KOPT-K1 (cell line): Measurements from ENCODE around the gene RASSF5.
A peak's percentile ranks its signal among the peaks of the same experiment; 100 is the strongest.

Experiments used
- H3K27ac ChIP-seq: fragments of 200-600 bp; sonication (generic); 2 replicates; pipeline ENCODE4 v1.5.1; 2016; ENCODE audit warnings: antibody characterized with exemption, mild to moderate bottlenecking, low read depth, low read length; ENCODE audit not compliant: poor library complexity, severe bottlenecking
- H3K36me3 ChIP-seq: fragments of 200-600 bp; sonication (generic); 2 replicates; pipeline ENCODE4 v1.5.1; 2017; ENCODE audit warnings: antibody characterized with exemption, mild to moderate bottlenecking, low read length, moderate library complexity; ENCODE audit not compliant: insufficient read depth
- H3K9me3 ChIP-seq: fragments of 200-600 bp; sonication (generic); 2 replicates; pipeline ENCODE4 v1.5.1; 2017; ENCODE audit warnings: antibody characterized with exemption, low read length, mild to moderate bottlenecking; ENCODE audit not compliant: insufficient read depth, poor library complexity, severe bottlenecking

The RASSF5 gene

DNA sequence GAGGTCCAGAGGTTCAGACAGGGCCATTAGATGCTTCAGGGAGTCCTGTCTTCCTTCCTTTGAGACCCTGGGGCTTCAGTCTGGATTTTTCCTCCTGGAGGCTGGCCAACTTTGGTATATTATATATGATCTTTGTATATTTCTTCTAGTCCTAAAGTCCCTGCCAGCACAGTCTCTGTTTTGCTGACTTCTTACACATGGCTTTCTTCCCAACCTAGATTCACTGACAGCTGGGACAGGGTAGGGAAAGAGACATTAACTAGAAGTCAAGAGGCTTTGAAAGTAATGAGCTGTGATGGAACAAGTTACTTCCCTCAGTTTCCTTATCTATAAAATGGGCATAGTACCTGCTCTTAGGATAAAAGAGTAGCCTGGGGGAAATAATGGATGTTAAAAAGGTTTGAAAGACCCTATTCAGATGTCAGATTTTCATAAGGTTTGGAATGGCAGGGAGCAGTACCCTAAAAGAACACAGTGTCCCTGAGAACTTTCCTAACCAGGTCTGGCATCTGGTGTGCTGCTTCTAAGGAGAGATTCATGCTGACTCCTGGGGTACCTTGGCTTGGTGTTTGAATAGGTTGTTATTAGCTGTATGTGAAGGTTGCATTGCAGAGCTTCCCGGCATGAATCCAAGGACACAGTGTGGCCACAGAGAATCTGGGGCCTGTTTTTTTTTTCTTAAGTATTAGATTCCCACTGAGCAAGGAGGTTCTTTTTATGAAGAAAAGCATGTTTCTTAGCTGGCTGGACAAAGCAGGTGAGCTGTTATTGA is 47.6 kb downstream of the RASSF5 start:
- peak overlapping the region; percentile 99 for H3K27ac ChIP-seq
- peaks cover 1% of the 10 kb centered on the region for H3K36me3 ChIP-seq
- H3K9me3 ChIP-seq: no peaks in the 10 kb centered on the region

DNA sequence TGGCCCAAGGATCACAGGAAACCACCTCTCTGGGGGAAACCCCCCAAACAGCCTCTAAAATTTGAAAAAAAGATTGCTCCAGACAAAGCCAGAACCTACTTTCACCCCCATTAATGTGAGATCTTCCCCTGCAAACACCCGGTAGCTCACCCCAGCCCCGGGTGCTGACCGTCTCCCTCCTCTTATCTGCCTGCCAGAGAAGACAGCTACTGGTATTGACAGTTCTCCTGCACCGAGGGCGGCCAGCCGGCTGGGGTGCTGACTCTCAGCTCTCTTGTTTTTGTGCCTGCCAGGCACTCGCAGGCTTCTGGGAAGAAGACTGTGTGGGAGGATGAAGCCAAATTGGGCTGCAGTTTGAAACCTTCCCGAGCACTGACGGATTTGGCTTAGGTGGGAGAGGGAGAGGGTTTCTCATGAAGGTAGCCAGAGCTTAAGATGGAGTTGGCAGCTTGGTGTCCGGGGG is 48.2 kb downstream of the RASSF5 start:
- peaks cover 7% of the 10 kb centered on the region for H3K36me3 ChIP-seq
- peak overlapping the region; percentile 99 for H3K27ac ChIP-seq
- H3K9me3 ChIP-seq: no peaks in the 10 kb centered on the region

DNA sequence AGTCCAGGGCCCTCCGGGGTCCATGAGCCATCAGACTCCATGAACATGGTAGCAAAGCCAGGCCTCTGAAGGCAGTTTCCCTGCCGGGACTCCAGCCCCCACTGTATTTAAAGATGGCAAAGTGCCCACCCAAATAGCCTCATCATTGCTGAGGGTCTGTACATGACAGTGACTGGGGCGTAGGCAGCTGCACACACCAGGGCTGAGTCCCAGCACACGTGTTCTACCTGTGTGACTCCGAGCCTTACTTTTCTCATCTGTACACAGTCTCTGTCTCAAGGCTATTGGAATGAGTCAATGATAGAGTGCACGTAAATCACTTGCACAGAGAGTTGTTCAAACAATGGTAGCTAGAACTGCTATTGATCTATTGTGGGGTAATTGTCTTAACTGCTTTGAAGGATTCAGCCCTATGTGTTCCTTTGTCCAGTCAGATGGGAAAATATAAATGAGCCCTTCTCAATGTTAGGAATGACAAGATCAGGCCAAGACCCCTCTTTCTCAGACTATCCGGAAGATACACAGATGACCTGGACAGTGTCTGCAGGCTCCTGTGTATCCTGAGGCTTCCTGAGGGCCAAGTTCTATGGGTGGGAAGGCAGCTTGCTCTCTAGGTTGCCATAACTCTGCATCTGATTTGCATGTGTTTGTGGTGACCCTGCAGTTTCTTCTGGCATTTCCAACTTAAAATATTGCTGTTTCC is 48.9 kb downstream of the RASSF5 start:
- Histone ChIP-seq H3K27ac (peak overlapping the region; percentile 99), H3K9me3 (no peaks in the 10 kb centered on the region), H3K36me3 (peaks cover 14% of the 10 kb centered on the region)

DNA sequence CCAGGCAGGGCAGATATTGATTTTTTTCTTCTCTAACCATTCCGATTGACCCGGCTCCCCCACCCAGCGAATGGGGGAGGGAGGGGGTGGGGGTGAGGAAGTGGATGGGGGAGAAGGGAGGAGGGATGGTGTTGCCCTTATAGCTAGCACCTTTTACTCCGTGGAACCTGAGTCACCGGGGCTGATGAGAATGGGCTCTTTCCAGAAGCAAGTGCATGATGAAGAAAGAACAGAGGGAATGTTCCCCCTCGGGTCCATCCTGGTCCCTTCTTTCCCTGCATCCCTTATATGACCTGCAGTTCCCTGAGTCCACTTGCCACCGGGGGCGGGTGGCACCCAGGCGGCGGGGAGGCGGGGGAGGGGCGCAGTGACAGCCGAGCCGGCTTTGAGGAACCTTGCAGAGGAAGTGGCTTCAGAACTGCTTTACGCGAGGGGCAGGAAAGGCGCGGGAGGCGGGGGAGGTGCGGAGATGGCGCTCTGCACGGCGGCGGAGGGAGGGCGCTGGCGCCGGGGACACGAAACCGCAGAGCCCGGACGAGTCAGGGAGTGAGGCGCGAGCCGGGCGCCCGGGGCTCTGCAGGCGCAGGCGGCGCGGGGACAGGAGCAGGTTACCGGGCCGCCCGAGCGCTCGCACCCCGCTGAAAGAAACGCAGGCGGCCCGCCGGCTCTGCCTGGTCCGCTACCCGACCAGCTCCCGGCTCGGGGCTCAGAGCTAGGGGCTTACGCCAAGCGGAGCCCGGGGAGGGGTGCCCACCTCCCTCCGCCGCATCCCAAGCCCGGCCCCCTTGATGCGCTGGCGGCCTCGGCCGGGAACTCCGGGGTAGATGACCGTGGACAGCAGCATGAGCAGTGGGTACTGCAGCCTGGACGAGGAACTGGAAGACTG is 49.7 kb downstream of the RASSF5 start:
- H3K9me3 ChIP-seq: no peaks in the 10 kb centered on the region
- peak overlapping the region; percentile 99 for H3K27ac ChIP-seq
- H3K36me3 ChIP-seq: peaks cover 22% of the 10 kb centered on the region

DNA sequence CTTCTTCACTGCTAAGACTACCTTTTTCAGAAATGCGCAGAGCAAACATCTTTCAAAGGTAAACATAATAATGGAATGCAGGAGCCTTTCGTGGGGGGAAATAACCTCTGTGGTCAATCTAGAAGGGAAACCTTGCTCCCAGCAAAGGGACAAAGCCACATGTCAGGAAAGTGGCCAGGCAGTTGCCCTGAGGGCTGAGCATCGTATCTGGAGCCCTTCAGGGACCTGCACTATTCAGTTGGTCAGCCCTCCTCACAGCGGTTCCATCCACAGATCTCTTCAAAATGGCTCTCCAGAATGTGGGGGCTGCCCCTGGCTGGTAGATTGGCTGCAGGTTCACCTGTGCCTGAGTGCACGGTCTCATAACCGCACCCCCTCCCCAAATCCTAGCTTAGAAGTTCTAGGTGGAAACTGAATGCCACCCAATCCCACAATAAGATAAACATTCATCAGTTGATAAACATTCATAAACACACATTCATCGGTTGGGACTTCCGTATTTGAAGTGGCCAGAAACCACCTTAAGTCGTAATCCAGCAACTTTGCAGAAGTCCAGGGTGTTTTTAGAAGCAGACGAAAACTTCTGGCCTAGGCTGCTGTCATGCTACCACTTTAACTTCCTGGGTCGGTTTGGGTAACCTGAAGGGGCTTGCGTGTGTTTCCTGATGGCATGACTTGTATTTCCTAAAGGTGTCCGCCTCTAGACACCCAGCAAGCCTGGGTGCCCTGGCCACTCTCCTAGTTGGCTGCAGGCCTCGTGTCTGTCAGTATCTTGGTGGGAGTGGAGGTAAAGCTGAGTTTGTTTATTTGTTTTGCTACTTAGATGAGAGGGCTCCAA is 50.5 kb downstream of the RASSF5 start:
- H3K36me3 ChIP-seq: peaks cover 28% of the 10 kb centered on the region
- H3K27ac ChIP-seq: peak overlapping the region; percentile 99
- no peaks in the 10 kb centered on the region for H3K9me3 ChIP-seq

DNA sequence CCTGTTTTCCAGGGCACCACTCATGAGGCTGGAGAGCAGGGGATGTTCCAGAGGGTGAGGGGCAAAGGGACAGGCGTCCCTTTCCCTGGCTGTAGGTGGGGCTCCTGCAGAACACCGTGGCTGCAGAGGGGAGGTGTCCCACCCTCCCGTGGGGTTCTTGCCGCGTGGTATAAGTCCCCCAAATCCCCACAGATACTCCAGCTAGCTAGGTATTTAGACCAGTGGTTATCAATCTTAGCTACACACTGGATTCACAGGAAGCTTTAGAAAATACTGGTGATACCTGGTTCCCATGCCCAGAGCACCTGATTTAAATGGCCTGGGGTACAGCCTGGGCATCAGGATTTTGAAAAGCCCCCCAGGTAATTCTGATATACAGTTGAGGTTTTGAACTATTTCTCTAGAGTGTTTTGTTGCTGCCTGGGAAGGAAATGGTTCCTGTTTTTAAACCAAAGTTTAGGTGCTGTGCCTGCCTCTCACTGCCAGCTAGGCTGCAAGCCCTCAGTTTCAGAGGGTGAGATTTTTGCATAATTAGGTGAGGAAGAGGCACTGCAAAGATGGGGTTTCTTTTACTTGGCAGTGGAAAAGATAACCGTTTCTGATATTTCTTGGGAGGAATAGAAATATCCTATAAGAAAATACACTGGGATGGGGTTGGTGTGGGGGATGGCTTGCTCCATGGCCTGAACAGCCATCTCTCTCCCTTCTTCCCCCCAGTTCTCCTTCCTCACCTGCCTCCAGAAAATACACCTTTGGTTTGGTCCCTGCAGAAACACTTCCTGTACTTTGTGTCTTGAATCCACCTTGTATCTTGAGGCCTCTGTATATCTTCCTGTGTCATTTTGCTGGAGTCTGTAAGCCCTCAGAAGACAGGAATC is 51.7 kb downstream of the RASSF5 start:
- peak overlapping the region; percentile 99 for H3K27ac ChIP-seq
- no peaks in the 10 kb centered on the region for H3K9me3 ChIP-seq
- H3K36me3 ChIP-seq: peaks cover 35% of the 10 kb centered on the region

DNA sequence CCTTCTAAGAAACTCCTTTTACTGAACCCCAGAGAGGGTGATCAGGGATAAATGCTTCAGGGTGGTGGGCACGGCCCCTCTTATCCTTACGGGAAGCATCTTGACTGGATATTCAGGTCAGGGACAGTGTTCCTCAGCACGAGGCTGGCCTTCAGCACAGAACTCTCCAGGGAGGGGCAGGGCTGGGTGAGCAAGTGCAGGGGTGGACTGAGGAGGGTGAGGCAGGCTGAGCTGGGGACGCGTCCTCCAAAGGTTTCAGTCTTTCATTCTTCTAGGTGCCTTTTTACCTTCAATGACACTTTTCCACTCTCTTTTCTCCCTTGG is 52.3 kb downstream of the RASSF5 start:
- H3K36me3 ChIP-seq: peaks cover 41% of the 10 kb centered on the region
- H3K9me3 ChIP-seq: no peaks in the 10 kb centered on the region
- peak overlapping the region; percentile 99 for H3K27ac ChIP-seq

DNA sequence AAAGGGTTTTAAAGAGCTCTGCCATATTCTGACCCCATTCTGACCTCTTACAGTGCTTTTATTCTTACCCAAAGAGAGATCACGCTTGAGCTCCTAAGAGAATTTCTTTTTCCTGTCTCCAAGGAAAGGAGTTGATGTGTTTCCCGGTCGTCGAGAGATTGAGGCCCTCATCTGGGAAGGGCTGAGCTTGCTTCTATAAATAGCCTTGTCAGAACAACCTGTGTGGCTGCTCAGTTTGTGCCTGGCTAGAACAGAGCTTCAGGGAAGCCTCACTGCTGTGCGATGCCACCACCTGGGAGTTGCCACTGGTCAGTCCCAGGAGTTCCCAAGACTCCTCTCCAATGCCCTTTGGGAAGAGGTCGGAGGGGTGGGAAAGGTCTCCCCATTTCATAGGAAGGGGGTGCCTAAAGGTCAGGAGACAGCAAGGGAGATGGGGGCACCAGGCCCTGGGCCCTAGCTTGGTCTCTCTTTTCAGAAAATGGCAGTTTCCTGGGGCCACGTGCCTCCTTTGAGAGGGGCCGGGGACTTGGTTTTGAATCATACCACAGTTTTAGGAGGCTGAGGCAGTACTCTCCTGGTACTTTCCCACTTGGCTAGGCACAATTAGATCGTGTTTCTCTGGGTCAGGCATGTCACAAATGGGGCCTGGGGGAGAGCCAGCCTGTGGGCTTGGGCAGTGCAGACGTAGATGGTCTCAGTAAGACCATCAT is 52.8 kb downstream of the RASSF5 start:
- Histone ChIP-seq H3K36me3 (peaks cover 46% of the 10 kb centered on the region), H3K9me3 (no peaks in the 10 kb centered on the region), H3K27ac (peak overlapping the region; percentile 99)

DNA sequence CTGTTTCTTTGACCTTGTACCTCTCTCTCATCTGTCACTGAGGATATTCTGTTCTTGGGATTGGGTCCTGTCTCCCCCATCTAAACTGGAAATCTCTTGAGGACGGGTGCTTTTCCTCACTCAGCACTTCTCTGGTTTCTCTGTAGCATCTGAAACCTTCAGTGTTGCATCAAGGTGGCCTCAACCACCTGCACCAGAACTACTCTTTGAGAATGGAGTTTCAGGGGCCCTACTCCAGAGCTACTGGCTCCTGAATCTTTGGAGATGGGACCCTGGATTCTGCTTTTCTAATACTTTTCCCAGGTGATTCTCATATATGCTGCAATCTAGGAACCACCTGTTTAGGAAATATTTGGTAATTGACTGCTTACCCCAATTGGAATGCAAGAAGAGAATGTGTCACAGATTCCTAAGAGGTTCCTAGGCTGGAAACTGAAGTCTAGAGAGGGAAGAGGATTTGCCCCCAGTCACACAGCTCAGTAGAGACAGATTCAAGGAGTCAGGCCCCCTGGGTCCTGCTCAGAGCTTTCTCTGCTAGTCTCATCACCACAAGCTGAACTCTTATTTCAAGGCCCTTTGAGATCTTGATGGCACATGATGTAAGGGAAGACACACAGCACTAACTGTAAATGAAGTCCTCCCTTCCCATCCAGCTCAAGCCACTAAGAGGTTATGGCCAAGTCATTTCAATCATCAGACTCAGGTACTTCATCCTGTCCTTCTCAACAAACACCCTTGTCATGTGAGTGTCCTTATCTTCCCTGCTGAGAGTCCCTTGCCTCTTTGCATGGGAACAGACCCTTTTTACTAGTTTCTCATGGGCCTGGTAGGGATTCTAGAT is 56.3 kb downstream of the RASSF5 start:
- H3K27ac ChIP-seq: peak overlapping the region; percentile 90
- H3K36me3 ChIP-seq: peaks cover 80% of the 10 kb centered on the region
- no peaks in the 10 kb centered on the region for H3K9me3 ChIP-seq

DNA sequence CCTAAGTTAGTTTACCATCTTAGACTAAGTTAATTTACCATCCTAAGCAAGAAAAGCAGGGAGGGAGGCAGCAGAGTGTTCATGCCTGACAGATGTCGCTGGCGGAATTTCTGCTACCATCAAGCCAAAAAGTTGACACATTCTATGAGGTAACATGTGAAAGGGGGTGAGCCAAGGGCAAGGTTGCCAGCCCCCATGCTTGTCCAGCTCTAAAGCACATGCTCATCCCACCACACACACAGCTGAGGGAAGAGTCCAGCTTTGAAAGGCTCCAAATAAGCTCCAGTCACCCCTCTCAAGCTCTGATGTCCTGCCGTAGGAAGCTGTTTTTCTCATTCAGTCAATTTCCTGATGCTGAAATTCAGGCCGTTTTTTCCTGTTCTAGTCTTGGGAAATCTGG is 58.7 kb downstream of the RASSF5 start:
- Histone ChIP-seq H3K9me3 (no peaks in the 10 kb centered on the region), H3K27ac (peak overlapping the region; percentile 90), H3K36me3 (peaks cover 92% of the 10 kb centered on the region)

DNA sequence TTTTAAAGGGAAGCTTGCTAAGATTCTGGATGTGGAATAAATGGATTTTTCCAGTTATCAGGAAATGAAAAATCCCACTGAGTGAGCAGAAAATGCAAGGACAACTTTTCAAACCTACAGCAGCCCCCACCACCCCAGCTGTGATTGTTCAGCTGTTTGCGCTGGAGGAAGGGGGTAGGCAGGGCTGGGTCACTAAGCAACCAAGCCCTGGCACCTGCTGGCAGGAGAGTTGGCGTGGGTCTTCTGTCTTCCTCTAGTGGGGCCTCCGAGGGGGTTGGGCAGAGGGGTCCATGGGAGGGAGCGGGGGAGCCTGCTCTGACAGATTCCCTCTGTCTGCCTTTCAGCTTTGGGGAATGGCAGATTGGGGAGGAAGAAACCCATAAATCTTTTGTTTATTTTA is 59.7 kb downstream of the RASSF5 start:
- no peaks in the 10 kb centered on the region for H3K9me3 ChIP-seq
- peak overlapping the region; percentile 90 for H3K27ac ChIP-seq
- H3K36me3 ChIP-seq: peaks cover 92% of the 10 kb centered on the region

DNA sequence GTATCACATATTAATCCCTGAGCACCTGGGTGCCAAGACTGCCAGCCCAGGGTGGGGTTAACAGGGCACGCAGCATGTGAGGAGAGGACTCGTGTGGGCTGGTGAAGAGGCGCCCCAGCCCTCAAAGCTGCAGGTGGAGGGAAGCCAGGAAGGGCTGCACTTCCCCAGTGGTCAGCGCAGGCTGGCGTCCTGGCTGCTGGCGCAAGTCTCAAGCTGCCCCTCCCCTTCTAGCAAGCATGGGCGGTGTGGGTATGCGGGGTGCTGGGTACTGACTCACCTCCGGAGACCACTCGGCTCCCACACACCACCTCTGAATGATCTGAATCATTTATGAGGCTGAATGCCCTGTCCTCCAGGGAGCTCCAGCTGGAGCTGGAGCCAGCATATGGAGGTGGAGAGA is 60.9 kb downstream of the RASSF5 start:
- Histone ChIP-seq H3K36me3 (peaks cover 99% of the 10 kb centered on the region), H3K27ac (peak overlapping the region; percentile 90), H3K9me3 (no peaks in the 10 kb centered on the region)
